Lower leg skin (tissue), 4 donors: ENCODE results near the gene NAALADL2. TPM values are rescaled to one million over a fixed set of nuclear protein-coding genes. Genes with fewer than 3 reads are reported as not detected.

Experiments
- DNase-seq, 2 donors: peaks; one replicate each; pipeline ENCODE4 v3.0.0-alpha.2; 2019; ENCODE audit warnings: low spot score in 2 of 2
- H3K4me3 ChIP-seq: fragments of 200-600 bp; sonication (generic); 2 replicates; pipeline ENCODE4 v1.5.1; 2017; ENCODE audit warnings: mild to moderate bottlenecking, low read depth; ENCODE audit not compliant: poor library complexity, severe bottlenecking
- CTCF ChIP-seq, 3 donors: fragments of 450-650 bp; IDR thresholded peaks; one replicate each; pipeline ENCODE4 v1.5.1; 2016; ENCODE audit warnings: antibody characterized with exemption in 3 of 3, mild to moderate bottlenecking in 3 of 3, moderate library complexity in 2 of 3
- POLR2A ChIP-seq, 2 donors: fragments of 450-650 bp; IDR thresholded peaks; one replicate each; pipeline ENCODE4 v1.6.1; 2016 to 2017; ENCODE audit warnings: antibody characterized with exemption in 2 of 2, mild to moderate bottlenecking in 1 of 2, moderate library complexity in 1 of 2
- WGBS, 2 donors: methylation state at CpG; one replicate each; pipeline ENCODE4 v1.1.5; 2018; 5-methylcytosine and 5-hydroxymethylcytosine counted together
- intact Hi-C: fragments of 100-400 bp; cut with DNase I; formaldehyde crosslinking; loops from one replicate; pipeline ENCODE4 v1.15.0; 2023; ENCODE audit warnings: low total_unique reads
- total RNA-seq, 4 donors: library from RNA; depleted of rRNA; stranded (reverse); fragments of >200 nt; gene quantifications; one replicate each; pipeline ENCODE4 v1.1.0, GENCODE V29; 2016

Gene NAALADL2
- total RNA-seq, 4 donors from 2014 or later: 3.6 to 8.1 (median 4.6) TPM

GRCh38 chr3:175399156-175399840 lies 540.2 kb downstream of the NAALADL2 start:
- WGBS, 2 donors: 74 to 75% methylated on average over 5 of the region's 5 CpGs
- H3K4me3 ChIP-seq: no peak overlapping the region
- TF ChIP-seq POLR2A (IDR thresholded peaks at IDR 0.05) (no peak), CTCF (IDR thresholded peaks at IDR 0.05) (no peak)
- no peak for DNase-seq
- intact Hi-C loops: no loop called here

GRCh38 chr3:175404027-175404426 lies 544.9 kb downstream of the NAALADL2 start:
- intact Hi-C loops: no loop called here
- no peak for TF ChIP-seq CTCF (IDR thresholded peaks at IDR 0.05)
- no peak for TF ChIP-seq POLR2A (IDR thresholded peaks at IDR 0.05)
- no peak overlapping the region for H3K4me3 ChIP-seq
- DNase-seq: peak in 1 of 2 donors; percentile 22
- WGBS, 2 donors: 82 to 87% methylated on average over 1 of the region's 1 CpG

- no peak for TF ChIP-seq POLR2A (IDR thresholded peaks at IDR 0.05)
- TF ChIP-seq CTCF (IDR thresholded peaks at IDR 0.05): no peak
- 83 to 90% methylated on average over 1 of the region's 1 CpG for WGBS, 2 donors
- no peak overlapping the region for H3K4me3 ChIP-seq
- DNase-seq: no peak
- intact Hi-C loops: no loop called here
These were observed 545.5 kb downstream of the NAALADL2 start for GRCh38 chr3:175404621-175405020.

GRCh38 chr3:175410251-175410650 lies 551.1 kb downstream of the NAALADL2 start:
- TF ChIP-seq POLR2A (IDR thresholded peaks at IDR 0.05): no peak
- TF ChIP-seq CTCF (IDR thresholded peaks at IDR 0.05): no peak
- intact Hi-C loops: no loop called here
- no peak for DNase-seq
- 62 to 76% methylated on average over 1 of the region's 1 CpG for WGBS, 2 donors
- no peak overlapping the region for H3K4me3 ChIP-seq

- H3K4me3 ChIP-seq: no peak overlapping the region
- DNase-seq: no peak
- 92 to 94% methylated on average over 4 of the region's 4 CpGs for WGBS, 2 donors
- intact Hi-C loops: no loop called here
- TF ChIP-seq CTCF (IDR thresholded peaks at IDR 0.05) (no peak), POLR2A (IDR thresholded peaks at IDR 0.05) (no peak)
These were observed 552.3 kb downstream of the NAALADL2 start for GRCh38 chr3:175411405-175411804.

- TF ChIP-seq CTCF (IDR thresholded peaks at IDR 0.05): no peak
- no peak for TF ChIP-seq POLR2A (IDR thresholded peaks at IDR 0.05)
- WGBS, 2 donors: 70 to 79% methylated on average over 6 of the region's 6 CpGs
- DNase-seq: no peak
- intact Hi-C loops: no loop called here
- H3K4me3 ChIP-seq: no peak overlapping the region
These were observed 552.8 kb downstream of the NAALADL2 start for GRCh38 chr3:175411946-175412345.
